HS-5 (cell line): ENCODE results near the gene RHBDD2.
"Not testable (repeated sequence)": the region's sequence is repeated elsewhere in the genome, so short reads cannot be mapped to it uniquely, and the experiment has no call there.

Experiments used
- DNase-seq: peaks from one replicate; pipeline ENCODE4 v3.0.0-alpha.2; 2012; ENCODE audit warnings: low read depth

The RHBDD2 gene

GRCh38 chr7:75889223-75889825, 10.5 kb downstream of the RHBDD2 start:
- DNase-seq: no peak

- DNase-seq: no peak
Measured at GRCh38 chr7:75889826-75890225, 11.0 kb downstream of the RHBDD2 start.

- not testable (repeated sequence) for DNase-seq
Measured at GRCh38 chr7:75891237-75891636, 12.4 kb downstream of the RHBDD2 start.

DNA sequence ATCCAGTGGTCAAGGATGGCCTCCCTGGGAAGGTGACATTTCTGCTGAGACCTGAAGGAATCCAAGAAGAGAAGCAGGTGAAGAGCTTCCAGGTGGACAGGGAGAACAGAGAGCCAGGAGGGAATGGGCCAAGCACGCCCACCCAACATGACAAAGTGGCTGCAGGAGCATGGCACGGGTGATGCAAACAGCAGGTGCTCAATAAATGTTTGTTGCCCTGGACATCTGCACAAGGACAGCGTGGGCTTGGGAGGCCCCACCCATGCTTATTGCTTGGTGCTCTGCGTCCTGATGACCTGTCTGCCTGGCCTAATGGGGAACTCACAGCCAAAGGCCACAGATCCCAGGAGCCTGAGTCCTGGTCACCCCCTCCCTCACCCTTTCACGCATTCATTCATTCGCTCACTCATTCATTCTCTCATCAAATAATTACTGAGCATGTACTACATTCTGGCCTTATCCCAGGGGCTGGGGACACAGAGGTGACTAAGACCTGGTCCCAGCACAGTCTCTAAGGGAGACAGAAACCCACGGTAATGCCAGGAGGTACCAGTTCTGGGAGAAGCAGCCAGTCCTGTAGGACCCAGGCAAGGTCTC, 13.1 kb downstream of the RHBDD2 start:
- DNase-seq: no peak

- no peak for DNase-seq
Measured at GRCh38 chr7:75892634-75893272, 13.9 kb downstream of the RHBDD2 start.

DNA sequence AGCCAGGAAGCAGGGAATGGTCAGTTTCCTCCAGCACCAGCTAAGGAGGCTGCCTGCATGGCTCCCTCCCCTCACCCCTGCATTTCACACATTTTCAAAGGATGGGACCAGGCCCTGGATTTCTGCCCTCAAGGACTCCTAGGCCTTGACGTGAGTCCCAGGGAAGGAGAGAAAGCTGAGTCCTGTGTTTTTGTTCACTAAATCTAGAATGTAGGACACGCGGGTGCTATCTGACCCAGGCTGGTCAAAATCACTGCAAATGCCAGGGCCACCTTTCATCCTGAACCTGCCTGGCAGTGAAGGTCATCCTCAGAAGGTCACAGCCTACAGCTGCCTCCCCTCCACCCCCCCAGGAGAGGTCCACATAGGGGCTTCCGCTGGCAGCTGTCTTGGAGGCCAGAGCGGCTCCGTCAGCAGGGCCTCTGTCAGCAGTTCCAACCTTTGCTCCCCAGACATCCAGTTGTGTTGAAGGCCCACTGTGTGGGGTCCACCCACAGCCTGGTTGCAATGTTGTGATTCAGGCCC, 18.0 kb downstream of the RHBDD2 start:
- no peak for DNase-seq

DNA sequence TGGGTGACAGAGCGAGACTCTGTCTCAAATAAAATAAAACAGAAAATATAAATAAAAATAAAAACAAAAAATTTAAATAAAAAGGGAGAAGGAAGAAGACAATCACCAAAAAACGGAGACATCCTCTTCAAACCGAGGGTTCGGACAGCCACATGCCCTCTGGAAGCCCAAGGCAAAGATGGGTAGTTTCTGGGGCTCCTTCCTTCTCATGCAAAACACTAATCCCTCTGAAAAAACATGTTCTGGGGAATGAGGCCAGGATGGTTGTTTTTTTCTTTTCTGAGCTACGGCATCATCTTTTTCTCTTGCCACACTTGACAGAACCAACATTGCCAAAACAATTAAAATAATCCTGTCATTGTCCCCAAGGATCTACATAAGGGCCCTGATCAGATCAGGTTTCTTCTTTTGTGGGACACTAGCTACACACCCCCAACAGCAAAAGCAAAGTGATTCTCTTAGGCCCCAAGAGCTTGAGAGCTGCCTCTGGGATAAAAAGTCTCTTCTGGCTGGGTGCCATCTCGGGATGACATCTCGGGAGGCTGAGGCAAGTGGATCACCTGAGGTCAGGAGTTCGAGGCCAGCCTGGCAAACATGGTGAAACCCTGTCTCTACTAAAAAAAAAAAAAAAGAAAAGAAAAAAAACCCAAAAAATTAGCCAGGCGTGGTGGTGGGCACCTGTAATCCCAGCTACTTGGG, 21.9 kb downstream of the RHBDD2 start:
- DNase-seq: no peak

- no peak for DNase-seq
Measured at GRCh38 chr7:75905785-75906604, 27.2 kb downstream of the RHBDD2 start.

GRCh38 chr7:75906991-75907667, 28.3 kb downstream of the RHBDD2 start:
- no peak for DNase-seq

GRCh38 chr7:75907668-75908039, 28.8 kb downstream of the RHBDD2 start:
- not testable (repeated sequence) for DNase-seq

DNA sequence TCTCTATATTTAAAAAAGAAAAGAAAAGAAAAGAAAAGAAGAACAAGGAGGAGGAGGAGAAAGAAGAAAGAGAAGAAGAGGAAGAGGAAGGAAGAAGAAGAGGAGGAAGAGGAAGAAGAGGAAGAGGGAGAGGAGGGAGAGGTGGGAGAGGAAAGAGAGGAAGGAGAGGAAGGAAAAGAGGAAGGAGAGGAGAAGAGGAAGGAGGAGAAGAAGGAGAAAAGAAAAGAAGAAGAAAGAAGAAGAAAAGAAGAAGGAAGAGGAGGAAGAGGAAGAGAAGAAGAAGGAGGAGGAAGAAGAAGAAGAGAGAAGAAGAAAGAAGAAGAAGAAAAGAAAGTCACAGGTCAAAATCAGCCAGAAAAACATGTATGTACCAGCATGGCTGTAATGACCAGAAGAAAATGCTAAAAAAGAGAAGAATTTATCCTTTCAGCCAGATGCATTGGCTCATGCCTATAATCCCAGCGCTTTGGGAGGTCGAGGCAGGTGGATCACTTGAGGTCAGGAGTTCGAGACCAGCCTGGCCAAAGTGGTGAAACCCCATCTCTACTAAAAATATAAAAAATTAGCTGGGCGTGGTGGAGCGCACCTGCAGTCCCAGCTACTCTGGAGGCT, 30.8 kb downstream of the RHBDD2 start:
- no peak for DNase-seq

DNA sequence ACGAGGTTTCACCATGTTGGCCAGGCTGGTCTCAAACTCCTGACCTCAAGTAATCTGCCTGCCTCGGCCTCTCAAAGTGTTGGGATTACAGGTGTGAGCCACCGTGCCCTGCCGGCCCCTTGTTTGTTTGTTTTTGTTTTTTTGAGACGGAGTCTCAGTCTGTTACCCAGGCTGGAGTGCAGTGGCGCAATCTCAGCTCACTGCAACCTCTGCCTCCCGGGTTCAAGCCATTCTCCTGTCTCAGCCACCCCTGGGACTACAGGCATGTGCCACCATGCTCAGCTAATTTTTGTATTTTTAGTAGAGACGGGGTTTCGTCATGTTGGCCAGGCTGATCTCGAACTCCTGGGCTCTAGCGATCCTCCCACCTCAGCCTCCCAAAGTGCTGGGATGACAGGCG, 32.4 kb downstream of the RHBDD2 start:
- DNase-seq: not testable (repeated sequence)

DNA sequence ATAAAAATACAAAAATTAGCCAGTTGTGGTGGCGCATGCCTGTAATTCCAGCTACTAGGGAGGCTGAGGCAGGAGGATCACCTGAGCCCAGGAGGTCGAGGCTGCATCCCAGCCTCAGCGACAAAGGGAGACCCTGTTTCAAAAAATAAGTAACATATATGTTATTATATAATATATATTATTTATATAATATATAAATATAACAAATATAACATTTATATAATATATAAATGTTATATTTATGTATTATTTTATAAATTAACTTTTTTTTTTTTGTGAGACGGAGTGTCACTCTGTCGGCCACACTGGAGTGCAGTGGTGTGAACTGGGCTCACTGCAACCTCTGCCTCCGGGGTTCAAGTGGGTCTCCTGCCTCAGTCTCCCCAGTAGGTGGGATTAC, 34.6 kb downstream of the RHBDD2 start:
- no peak for DNase-seq

DNA sequence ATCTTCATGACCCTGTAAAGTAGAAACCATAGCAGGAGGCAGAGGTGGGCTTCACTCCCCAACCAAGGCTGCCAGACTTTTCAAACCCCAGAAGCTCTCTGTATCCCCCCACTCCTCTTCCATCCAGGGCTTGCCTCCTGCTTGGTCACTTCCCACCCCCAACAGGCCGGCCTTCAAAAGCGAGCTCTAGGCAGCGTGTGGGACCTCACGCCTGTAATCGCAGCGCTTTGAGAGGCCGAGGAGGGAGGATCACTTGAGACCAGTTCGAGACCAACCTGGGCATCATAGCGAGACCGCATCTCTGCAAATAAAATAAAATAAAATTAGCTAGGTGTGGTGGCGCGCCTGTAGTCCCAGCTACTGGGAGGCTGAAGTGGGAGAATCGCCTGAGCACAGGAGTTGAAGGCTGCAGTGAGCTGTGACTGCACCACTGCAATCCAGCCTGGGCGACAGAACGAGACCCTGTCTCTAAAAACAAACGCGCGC, 35.4 kb downstream of the RHBDD2 start:
- DNase-seq: no peak

DNA sequence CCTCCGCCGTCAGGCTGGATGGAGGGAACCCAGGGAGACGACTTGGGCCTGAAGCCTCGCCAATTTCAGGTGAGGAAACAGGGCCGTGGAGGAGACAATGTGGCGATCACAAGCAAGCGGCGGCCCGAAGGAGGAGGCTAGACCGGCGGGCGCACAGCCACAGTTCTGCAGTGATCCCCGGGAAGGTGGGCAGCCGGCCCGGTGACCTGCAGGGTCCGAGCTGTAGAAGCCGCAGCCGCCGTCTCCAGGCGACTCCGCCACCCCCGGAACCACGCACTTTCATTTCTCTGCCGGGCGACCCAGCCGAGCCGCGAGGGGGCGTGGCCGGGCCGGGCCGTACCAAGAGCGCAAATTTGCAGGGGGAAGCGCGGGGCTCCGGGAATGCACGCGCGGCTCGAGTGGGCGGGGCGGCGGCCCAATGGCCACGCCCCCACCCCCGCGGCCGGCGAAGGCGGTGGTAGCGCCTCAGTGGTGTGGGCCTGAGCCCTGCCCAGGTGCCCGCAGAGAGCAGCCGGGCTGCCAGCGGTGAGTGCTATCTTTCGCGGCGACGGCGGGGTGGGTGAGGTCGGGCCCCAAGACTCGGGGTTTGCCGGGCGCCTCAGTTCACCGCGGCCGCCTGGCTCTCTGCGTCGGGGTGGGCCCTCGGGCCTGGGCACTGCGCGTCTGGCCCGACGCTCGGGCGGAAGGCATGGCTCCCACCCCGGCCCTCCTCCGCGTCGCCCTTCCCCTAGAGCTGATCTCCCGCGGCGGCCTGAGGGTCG, 36.0 kb downstream of the RHBDD2 start, which contains the start of gene POR:
Gene POR, plus strand, starts transcription at position 501 of the 761 bp plus-strand sequence. CDS start 38,847 bp downstream, outside the sequence.
- DNase-seq: peak; percentile 41

DNA sequence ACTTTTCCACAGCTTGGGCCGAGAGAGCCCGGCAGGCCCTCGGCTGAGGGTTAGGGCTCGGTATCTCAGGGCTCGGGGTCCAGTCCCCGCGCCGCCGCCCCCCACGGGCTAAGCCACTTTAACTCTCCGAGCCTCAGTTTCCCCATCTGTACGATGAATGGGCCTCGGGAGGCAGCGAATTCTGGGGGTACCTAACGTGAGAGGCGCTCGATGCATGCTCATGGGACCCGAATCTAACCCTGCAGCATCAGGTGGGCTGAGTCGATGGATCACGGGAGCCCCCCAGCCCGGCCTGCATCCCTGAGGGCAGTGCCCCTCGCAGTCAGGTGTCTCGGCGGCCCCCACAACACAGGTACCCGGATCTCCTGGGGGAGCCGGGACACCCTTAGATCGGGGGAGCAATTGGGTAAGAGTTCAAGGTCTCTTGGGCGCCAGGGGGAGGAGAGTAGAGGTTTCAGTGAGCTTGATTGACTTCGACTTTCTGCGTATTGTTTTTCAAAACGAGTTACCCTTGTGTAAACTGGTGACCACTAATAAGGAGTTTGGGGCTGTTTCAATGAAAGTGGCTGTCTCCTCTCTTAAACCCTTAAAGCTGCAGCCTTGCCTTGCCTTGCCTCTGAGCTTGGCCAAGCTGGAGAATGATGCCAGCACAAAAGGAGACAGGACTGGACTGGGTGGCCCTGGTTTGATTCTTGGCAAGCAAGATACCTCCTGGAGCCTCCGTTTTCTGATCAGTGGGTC, 36.8 kb downstream of the RHBDD2 start:
- no peak for DNase-seq

GRCh38 chr7:75916259-75916658, 37.4 kb downstream of the RHBDD2 start:
- DNase-seq: no peak

GRCh38 chr7:75916685-75917634, 38.1 kb downstream of the RHBDD2 start:
- no peak for DNase-seq
